AG04450 (cell line): ENCODE measurements around the gene ATG7. TPM values are rescaled to one million over a fixed set of nuclear protein-coding genes. Genes with fewer than 3 reads are reported as not detected.

Experiments used
- CTCF ChIA-PET: fragments of 300-600, 350-600 bp; formaldehyde crosslinking; extraction: SDS; loops from one replicate; lab custom pipeline; 2022; ENCODE audit warnings: antibody characterized with exemption, inconsistent platforms; lab: Charles Lee
- POLR2A ChIA-PET: fragments of 350-600 bp; formaldehyde crosslinking; extraction: SDS; loops from one replicate; lab custom pipeline; 2021; ENCODE audit warnings: antibody characterized with exemption, inconsistent platforms; lab: Yijun Ruan, JAX
- DNase-seq: peaks from one replicate; pipeline ENCODE4 v3.0.0-alpha.2; 2011; ENCODE audit warnings: low read depth, low spot score
- H3K27ac ChIP-seq: one replicate; pipeline ENCODE4 v1.5.1; 2012; ENCODE audit warnings: low read depth, low read length, control low read depth
- H3K27me3 ChIP-seq: one replicate; pipeline ENCODE4 v1.6.0; 2012; ENCODE audit warnings: low read length; ENCODE audit not compliant: control insufficient read depth, insufficient read depth
- H3K4me3 ChIP-seq: 2 replicates; pipeline ENCODE4 v1.5.1; 2011; ENCODE audit warnings: mild to moderate bottlenecking, low read depth, low read length, control low read depth
- H3K9me3 ChIP-seq: 2 replicates; pipeline ENCODE4 v1.5.1; 2012; ENCODE audit warnings: low read length; ENCODE audit not compliant: control insufficient read depth, insufficient read depth
- CTCF ChIP-seq: IDR thresholded peaks from 2 replicates; pipeline ENCODE4 v1.5.1; 2011; ENCODE audit warnings: low read depth, low read length, control low read depth, inconsistent platforms
- polyA plus RNA-seq: library from polyadenylated mRNA; depleted of rRNA; stranded (reverse); fragments of >200 nt; gene quantifications from 2 replicates; pipeline ENCODE4 v1.2.3, GENCODE V29; 2011

The ATG7 gene
- polyA plus RNA-seq, 1 experiment = 51.7 TPM

- TF ChIP-seq CTCF = no peak
- ChIA-PET CTCF (interaction anchor here (0.6 to 1.4 kb wide), 2 partner anchors 157 to 291 kb away, joined by 5 read pairs; no protein-coding TSS in a partner anchor), POLR2A (no interaction called here)
- Histone ChIP-seq H3K27me3 (no peaks in the 10 kb centered on the region), H3K27ac (no peak overlapping the region), H3K4me3 (no peak overlapping the region), H3K9me3 (peaks cover 4% of the 10 kb centered on the region; the same call in 1 of the 2 replicates)
- no peak for DNase-seq
These were observed 264.1 kb downstream of the ATG7 start for GRCh38 chr3:11536132-11536935.

- peaks cover 4% of the 10 kb centered on the region; the same call in 1 of the 2 replicates for H3K9me3 ChIP-seq
- CTCF ChIA-PET = interaction anchor here (1.4 kb wide), 1 partner anchor 158 kb away, joined by 5 read pairs; no protein-coding TSS in a partner anchor
- TF ChIP-seq CTCF = no peak
- no peak for DNase-seq
- no peaks in the 10 kb centered on the region for H3K27me3 ChIP-seq
- H3K4me3 ChIP-seq = no peak overlapping the region
- no peak overlapping the region for H3K27ac ChIP-seq
- POLR2A ChIA-PET = no interaction called here
These were observed 264.9 kb downstream of the ATG7 start for GRCh38 chr3:11536936-11537612.

- H3K9me3 ChIP-seq = peaks cover 4% of the 10 kb centered on the region; the same call in 1 of the 2 replicates
- ChIA-PET POLR2A (interaction anchor here (1.1 kb wide), 1 partner anchor 15 kb away, joined by 4 read pairs; no protein-coding TSS in a partner anchor), CTCF (interaction anchor here (0.6 to 1.5 kb wide), 3 partner anchors 113 to 1938 kb away, joined by 3 to 7 read pairs (median 4); no protein-coding TSS in a partner anchor)
- no peak overlapping the region for H3K27ac ChIP-seq
- no peak for TF ChIP-seq CTCF
- H3K27me3 ChIP-seq = no peaks in the 10 kb centered on the region
- no peak overlapping the region for H3K4me3 ChIP-seq
- DNase-seq = no peak
These were observed 266.4 kb downstream of the ATG7 start for GRCh38 chr3:11538581-11538980.

GRCh38 chr3:11539218-11539617 is 267.0 kb downstream of the ATG7 start:
- Histone ChIP-seq H3K9me3 (peaks cover 4% of the 10 kb centered on the region; the same call in 1 of the 2 replicates), H3K27ac (no peak overlapping the region), H3K27me3 (no peaks in the 10 kb centered on the region), H3K4me3 (no peak overlapping the region)
- TF ChIP-seq CTCF = no peak
- ChIA-PET CTCF (interaction anchor here (1.3 to 1.5 kb wide), 2 partner anchors 112 to 160 kb away, joined by 5 to 7 read pairs; no protein-coding TSS in a partner anchor), POLR2A (no interaction called here)
- DNase-seq = no peak
